Activated T-helper 9 cell treated with anti-CD3 and anti-CD28 coated beads, Interleukin-2, amount 50 U/mL, for 16 hours (primary cell): ENCODE results near the gene AGAP2.
"Not testable (repeated sequence)": the region's sequence is repeated elsewhere in the genome, so short reads cannot be mapped to it uniquely, and the experiment has no call there.

Experiments
- DNase-seq: peaks from one replicate; pipeline ENCODE4 v3.0.0-alpha.2; 2020; ENCODE audit warnings: low read depth

The AGAP2 gene

DNA sequence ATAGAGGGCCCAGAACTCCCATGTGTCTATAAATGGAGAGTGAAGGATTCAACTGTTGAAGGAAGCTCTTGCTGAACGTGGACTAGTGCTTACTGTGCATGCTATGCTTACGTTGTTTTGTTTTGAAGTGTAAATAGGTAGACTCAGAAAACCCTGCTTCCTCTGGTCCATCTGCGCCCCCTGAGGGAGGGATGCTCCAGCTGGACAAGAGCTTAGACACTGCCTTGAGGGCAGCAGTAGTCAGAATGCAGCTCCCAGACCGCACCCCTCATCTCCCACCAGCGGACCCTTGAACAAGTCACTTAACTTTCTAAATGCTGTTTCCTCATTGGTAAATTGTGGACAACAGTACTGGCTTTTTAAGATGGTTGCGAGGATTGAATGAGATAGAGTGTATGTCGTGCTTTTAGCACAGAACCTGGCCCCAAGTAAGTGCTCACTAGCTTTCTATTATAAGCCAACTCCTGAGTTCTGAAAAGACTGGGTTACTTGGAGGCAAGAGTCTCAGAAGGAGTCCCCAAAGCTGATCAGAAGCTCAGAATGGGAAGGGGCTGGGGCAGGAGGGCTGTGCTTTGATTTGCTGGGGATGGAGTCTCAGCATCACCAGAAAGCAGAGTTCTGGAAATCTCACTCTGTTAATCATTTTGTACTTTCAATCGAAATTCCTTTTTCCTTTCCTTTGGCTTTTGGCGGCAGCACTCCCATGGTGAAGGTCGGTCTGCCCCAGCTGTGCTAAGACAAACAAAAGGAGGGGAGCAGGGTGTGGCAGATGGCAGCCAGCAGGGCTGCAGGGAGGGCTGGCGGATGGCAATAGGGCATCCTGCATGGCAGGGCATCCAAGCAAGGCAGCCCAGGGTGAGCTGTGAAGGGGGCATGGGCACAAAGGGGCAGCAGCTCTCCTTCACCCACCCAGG, 15.6 kb downstream of the AGAP2 start:
- DNase-seq = no peak

- DNase-seq = not testable (repeated sequence)
Measured at GRCh38 chr12:57721846-57722608, 16.5 kb downstream of the AGAP2 start.

- no peak for DNase-seq
Measured at GRCh38 chr12:57720606-57721595, 17.6 kb downstream of the AGAP2 start.

GRCh38 chr12:57719777-57720605, 18.6 kb downstream of the AGAP2 start:
- no peak for DNase-seq

- DNase-seq = no peak
Measured at GRCh38 chr12:57718641-57719528, 19.7 kb downstream of the AGAP2 start.

GRCh38 chr12:57717846-57718640, 20.5 kb downstream of the AGAP2 start:
- no peak for DNase-seq

GRCh38 chr12:57717131-57717530, 21.4 kb downstream of the AGAP2 start:
- no peak for DNase-seq

DNA sequence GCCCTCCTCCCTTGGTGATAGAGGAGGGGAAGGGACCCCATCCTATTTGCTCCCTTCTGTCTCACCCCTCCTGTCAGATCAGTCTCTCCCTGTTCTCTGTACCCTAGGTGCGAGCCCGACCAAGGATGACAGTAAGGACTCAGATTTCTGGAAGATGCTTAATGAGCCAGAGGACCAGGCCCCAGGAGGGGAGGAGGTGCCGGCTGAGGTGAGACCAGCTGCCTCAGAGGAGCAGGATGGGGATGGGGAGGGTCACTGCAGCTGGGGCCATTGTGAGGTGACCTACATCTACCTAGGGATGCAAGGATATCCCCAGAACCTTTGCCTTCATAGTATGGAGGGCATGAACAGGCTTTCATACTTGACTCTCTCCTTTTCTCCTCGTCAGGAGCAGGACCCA, 22.2 kb downstream of the AGAP2 start:
- no peak for DNase-seq

GRCh38 chr12:57715786-57716185, 22.8 kb downstream of the AGAP2 start:
- no peak for DNase-seq

DNA sequence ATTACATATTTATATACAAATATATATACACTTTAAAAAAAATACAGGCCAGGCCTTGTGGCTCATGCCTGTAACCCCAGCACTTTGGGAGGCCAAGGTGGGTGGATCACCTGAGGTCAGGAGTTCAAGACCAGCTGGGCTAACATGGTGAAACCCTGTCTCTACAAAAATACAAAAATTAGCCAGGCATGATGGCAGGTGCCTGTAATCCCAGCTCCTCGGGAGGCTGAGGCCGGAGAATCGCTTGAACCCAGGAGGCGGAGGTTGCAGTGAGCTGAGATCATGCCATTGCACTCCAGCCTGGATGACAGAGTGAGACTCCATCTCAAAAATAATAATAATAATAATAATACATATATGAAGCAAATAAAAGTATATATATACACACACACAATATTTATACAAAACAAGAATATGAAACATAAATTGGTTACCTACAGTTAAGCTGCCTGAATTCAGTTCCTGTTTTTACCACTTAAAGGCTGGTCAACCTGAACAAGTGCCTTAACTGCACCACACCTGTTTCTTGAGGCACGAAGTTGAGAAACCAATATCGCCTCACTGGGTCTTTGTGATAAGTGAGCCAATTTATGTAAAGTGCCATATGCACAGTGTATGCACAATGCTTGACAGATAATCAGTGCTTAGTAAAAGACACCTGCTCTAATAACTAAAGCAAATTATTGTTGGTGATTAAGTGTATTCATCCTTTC, 23.4 kb downstream of the AGAP2 start:
- not testable (repeated sequence) for DNase-seq

GRCh38 chr12:57713209-57713608, 25.3 kb downstream of the AGAP2 start:
- DNase-seq = no peak

- DNase-seq = no peak
Measured at GRCh38 chr12:57712701-57713100, 25.8 kb downstream of the AGAP2 start.

DNA sequence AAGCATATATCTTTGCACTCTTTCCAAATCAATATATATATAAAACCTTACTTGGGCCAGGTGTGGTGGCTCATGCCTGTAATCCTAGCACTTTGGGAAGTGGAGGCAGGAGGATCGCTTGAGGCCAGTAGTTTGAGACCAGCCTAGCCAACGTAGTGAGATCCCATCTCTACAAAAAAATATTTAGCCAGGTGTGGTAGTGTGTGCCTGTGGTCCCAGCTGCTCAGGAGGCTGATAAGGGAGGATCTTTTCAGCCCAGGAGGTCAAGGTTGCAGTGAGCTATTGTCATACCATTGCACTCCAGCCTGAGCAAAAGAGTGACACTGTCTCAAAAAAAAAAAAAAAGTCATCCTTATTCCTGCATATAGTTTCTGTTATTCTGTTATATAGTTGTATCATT, 30.2 kb downstream of the AGAP2 start:
- DNase-seq = no peak

GRCh38 chr12:57707250-57707649, 31.3 kb downstream of the AGAP2 start:
- DNase-seq = no peak

DNA sequence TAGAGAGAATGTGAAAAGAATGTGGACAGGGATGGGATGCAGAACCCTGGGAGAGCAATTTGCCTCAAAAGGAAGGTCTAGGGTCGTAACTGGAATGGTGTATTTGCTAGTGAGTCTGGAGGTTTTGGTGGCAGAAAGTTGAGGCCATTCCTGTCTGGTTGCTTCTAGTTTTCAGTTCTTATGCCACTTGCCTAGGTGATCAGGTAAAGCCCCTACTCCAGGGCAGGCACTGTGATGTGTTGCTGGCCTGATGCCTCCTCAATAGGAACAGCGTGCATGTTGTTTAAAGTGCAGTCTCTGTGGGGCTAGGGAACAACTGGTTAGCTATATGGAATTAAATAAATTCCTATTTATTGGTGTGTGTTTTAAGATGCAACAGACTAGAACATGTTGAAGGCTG, 38.2 kb downstream of the AGAP2 start:
- DNase-seq = no peak

DNA sequence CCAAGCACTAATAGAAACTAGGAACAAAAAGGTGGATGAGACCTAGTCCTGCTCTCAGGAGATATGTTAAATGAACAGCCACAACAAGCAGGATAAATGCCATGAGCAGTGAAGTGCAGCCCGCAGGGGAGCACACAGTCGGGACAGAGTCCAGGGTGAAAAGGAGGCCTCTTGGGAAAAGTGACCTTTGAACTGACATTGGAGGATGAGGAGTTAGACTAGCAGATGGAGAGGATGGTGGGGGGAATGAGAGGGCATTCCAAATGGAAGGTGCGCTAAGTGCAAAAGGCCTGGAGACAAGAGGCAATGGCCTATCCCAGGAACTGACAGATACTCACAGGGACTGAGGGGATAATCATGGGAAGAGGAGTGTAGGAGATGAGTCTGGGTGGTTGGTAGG, 40.1 kb downstream of the AGAP2 start:
- no peak for DNase-seq

DNA sequence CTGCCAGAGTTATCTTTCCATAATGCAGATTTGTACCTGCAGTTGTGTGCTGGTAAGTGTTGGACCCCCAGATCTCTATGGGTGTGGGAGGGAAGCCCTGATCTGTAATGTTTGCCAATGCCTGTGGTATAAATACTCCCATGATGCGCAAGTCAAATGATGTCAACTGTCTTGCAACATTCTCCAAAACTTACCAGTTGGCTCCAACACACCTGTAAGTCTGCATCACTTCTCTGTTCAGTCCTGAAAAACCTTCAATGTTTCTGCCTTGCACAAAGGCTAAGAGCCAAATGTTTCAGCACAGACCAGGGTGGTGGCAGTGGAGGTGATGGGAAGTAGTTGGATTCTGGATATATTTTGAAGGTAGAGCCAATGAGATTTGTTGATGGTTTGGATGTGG, 41.5 kb downstream of the AGAP2 start:
- DNase-seq = no peak

DNA sequence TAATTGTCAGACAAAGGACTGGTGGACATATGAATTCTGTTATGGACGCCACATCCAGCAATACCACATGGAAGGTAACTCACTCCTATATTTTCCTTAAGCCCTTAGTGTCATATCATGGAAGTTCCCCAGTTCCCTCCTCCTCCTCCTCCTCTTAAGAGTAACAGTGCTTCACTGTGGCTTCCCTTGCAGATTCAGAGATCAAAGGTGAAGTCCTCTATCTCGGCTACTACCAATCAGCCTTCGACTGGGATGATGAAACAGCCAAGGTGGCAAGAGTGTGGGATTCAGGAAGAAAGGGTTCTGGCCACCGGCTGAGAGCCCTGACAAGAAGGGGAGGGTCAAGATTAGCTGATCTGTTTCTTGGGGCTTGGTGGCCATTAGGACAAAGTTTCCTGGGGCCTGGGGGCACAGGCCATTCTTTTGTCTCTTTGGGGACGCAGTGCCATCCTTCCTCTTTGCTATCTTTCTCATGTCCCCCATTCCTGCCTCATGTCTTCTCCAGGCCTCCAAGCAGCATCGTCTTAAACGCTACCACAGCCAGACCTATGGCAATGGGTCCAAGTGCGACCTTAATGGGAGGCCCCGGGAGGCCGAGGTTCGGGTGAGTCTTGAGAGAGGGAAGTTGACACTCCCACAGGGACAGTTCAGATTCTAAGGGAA, 42.6 kb downstream of the AGAP2 start:
- DNase-seq = no peak
